HCEC 1CT (cell line): ENCODE results near the gene NDUFS7.
"Not testable (repeated sequence)": the region's sequence is repeated elsewhere in the genome, so short reads cannot be mapped to it uniquely, and the experiment has no call there.

ENCODE experiments used
- DNase-seq: peaks from one replicate; pipeline ENCODE4 v3.0.0-alpha.2; 2017

Gene NDUFS7

GRCh38 chr19:1418951-1419738 lies 35.4 kb downstream of the NDUFS7 start:
- DNase-seq: no peak

GRCh38 chr19:1420085-1420484 lies 36.4 kb downstream of the NDUFS7 start:
- DNase-seq: not testable (repeated sequence)

- DNase-seq: no peak
These were observed 36.9 kb downstream of the NDUFS7 start for GRCh38 chr19:1420590-1420989.

- no peak for DNase-seq
These were observed 37.7 kb downstream of the NDUFS7 start for GRCh38 chr19:1421218-1421957.

- DNase-seq: no peak
These were observed 38.2 kb downstream of the NDUFS7 start for GRCh38 chr19:1421958-1422305.

- no peak for DNase-seq
These were observed 38.7 kb downstream of the NDUFS7 start for GRCh38 chr19:1422360-1422759.

- DNase-seq: no peak
These were observed 39.2 kb downstream of the NDUFS7 start for GRCh38 chr19:1422943-1423342.

GRCh38 chr19:1423436-1424191 lies 39.9 kb downstream of the NDUFS7 start:
- DNase-seq: no peak

- DNase-seq: no peak
These were observed 40.7 kb downstream of the NDUFS7 start for GRCh38 chr19:1424192-1424955.

GRCh38 chr19:1425102-1425837 lies 41.6 kb downstream of the NDUFS7 start:
- DNase-seq: no peak

GRCh38 chr19:1425902-1426301 lies 42.2 kb downstream of the NDUFS7 start:
- DNase-seq: no peak

- DNase-seq: no peak
These were observed 43.0 kb downstream of the NDUFS7 start for GRCh38 chr19:1426736-1427135.

- no peak for DNase-seq
These were observed 43.7 kb downstream of the NDUFS7 start for GRCh38 chr19:1427221-1427920.

- no peak for DNase-seq
These were observed 45.2 kb downstream of the NDUFS7 start for GRCh38 chr19:1428738-1429391.

GRCh38 chr19:1429750-1430149 lies 46.0 kb downstream of the NDUFS7 start:
- no peak for DNase-seq

GRCh38 chr19:1430246-1430645 lies 46.5 kb downstream of the NDUFS7 start:
- no peak for DNase-seq

- DNase-seq: no peak
These were observed 48.2 kb downstream of the NDUFS7 start for GRCh38 chr19:1431759-1432506.

- DNase-seq: no peak
These were observed 48.8 kb downstream of the NDUFS7 start for GRCh38 chr19:1432507-1432887.

- DNase-seq: no peak
These were observed 49.7 kb downstream of the NDUFS7 start for GRCh38 chr19:1433119-1434039.
